Suprapubic skin (tissue), 4 donors: ENCODE measurements around the gene NTNG2. TPM values are rescaled to one million over a fixed set of nuclear protein-coding genes. Genes with fewer than 3 reads are reported as not detected.

Experiments
- DNase-seq, 2 donors: peaks; one replicate each; pipeline ENCODE4 v3.0.0-alpha.2; 2019; ENCODE audit warnings: low spot score in 2 of 2
- H3K27ac ChIP-seq: fragments of 200-600 bp; sonication (generic); one replicate; pipeline ENCODE4 v1.5.1; 2019
- H3K27me3 ChIP-seq: fragments of 200-600 bp; sonication (generic); one replicate; pipeline ENCODE4 v1.5.1; 2019
- H3K36me3 ChIP-seq: fragments of 200-600 bp; sonication (generic); one replicate; pipeline ENCODE4 v1.5.1; 2019
- H3K4me1 ChIP-seq: fragments of 200-600 bp; sonication (generic); one replicate; pipeline ENCODE4 v1.5.1; 2019
- H3K4me3 ChIP-seq: fragments of 200-600 bp; sonication (generic); one replicate; pipeline ENCODE4 v1.5.1; 2019; ENCODE audit warnings: mild to moderate bottlenecking
- H3K9me3 ChIP-seq: fragments of 200-600 bp; sonication (generic); one replicate; pipeline ENCODE4 v1.5.1; 2019
- CTCF ChIP-seq, 2 donors: fragments of 200-600 bp in 1 of 2; fragments of 450-650 bp in 1 of 2; sonication (generic) in 1 of 2; IDR thresholded peaks; one replicate each; pipeline ENCODE4 v1.5.1; 2016 to 2019; ENCODE audit warnings: antibody characterized with exemption in 2 of 2, mild to moderate bottlenecking in 1 of 2, moderate library complexity in 1 of 2
- EP300 ChIP-seq: sonication (generic); formaldehyde crosslinking; IDR thresholded peaks from one replicate; pipeline ENCODE4 v1.6.1; 2017; ENCODE audit warnings: antibody characterized with exemption
- POLR2A ChIP-seq, 2 donors: fragments of 450-650 bp; IDR thresholded peaks; one replicate each; pipeline ENCODE4 v1.6.1; 2017; ENCODE audit warnings: antibody characterized with exemption in 2 of 2, mild to moderate bottlenecking in 2 of 2, moderate library complexity in 2 of 2
- POLR2AphosphoS5 ChIP-seq, 3 donors: sonication (generic); formaldehyde crosslinking; IDR thresholded peaks; one replicate each; pipeline ENCODE4 v1.6.1; 2017; ENCODE audit warnings: antibody characterized with exemption in 3 of 3
- WGBS: methylation state at CpG from one replicate; pipeline ENCODE4 v1.1.5; 2018; 5-methylcytosine and 5-hydroxymethylcytosine counted together
- total RNA-seq, 4 donors: library from RNA; depleted of rRNA; stranded (reverse); fragments of >200 nt; gene quantifications; one replicate each; pipeline ENCODE4 v1.1.0, GENCODE V29; 2016

The NTNG2 gene
- total RNA-seq, 4 donors from 2014 or later, result 0.08 to 0.80 (median 0.37) TPM

GRCh38 chr9:132181796-132182313 is 20.0 kb downstream of the NTNG2 start:
- no peak for DNase-seq
- Histone ChIP-seq H3K9me3 (no peaks in the 10 kb centered on the region), H3K27me3 (peaks cover 57% of the 10 kb centered on the region), H3K4me3 (no peak overlapping the region), H3K27ac (no peak overlapping the region), H3K4me1 (no peaks in the 10 kb centered on the region), H3K36me3 (no peaks in the 10 kb centered on the region)
- 28% methylated on average over 6 of the region's 19 CpGs for WGBS
- no peak for TF ChIP-seq EP300
- TF ChIP-seq CTCF (IDR thresholded peaks at IDR 0.05), result no peak
- TF ChIP-seq POLR2A (IDR thresholded peaks at IDR 0.05), result no peak
- TF ChIP-seq POLR2AphosphoS5 (IDR thresholded peaks at IDR 0.05), result no peak

- Histone ChIP-seq H3K27me3 (peaks cover 64% of the 10 kb centered on the region), H3K4me1 (no peaks in the 10 kb centered on the region), H3K36me3 (no peaks in the 10 kb centered on the region), H3K9me3 (no peaks in the 10 kb centered on the region), H3K27ac (no peak overlapping the region), H3K4me3 (no peak overlapping the region)
- WGBS, result 32% methylated on average over 6 of the region's 18 CpGs
- TF ChIP-seq POLR2A (IDR thresholded peaks at IDR 0.05), result no peak
- no peak for DNase-seq
Observed at GRCh38 chr9:132182314-132183091, 20.6 kb downstream of the NTNG2 start.

- 56% methylated on average over 8 of the region's 9 CpGs for WGBS
- no peak overlapping the region for H3K27ac ChIP-seq
- H3K4me3 ChIP-seq, result no peak overlapping the region
- no peaks in the 10 kb centered on the region for H3K4me1 ChIP-seq
- no peak for TF ChIP-seq CTCF (IDR thresholded peaks at IDR 0.05)
- no peak for TF ChIP-seq EP300
- no peak for TF ChIP-seq POLR2AphosphoS5 (IDR thresholded peaks at IDR 0.05)
- no peak for TF ChIP-seq POLR2A (IDR thresholded peaks at IDR 0.05)
- DNase-seq, result no peak
- no peaks in the 10 kb centered on the region for H3K36me3 ChIP-seq
- H3K27me3 ChIP-seq, result peaks cover 70% of the 10 kb centered on the region
- no peaks in the 10 kb centered on the region for H3K9me3 ChIP-seq
Observed at GRCh38 chr9:132183134-132183533, 21.3 kb downstream of the NTNG2 start.

- no peak overlapping the region for H3K4me3 ChIP-seq
- H3K36me3 ChIP-seq, result no peaks in the 10 kb centered on the region
- H3K27me3 ChIP-seq, result peaks cover 76% of the 10 kb centered on the region
- H3K9me3 ChIP-seq, result no peaks in the 10 kb centered on the region
- no peak overlapping the region for H3K27ac ChIP-seq
- 63% methylated on average over 5 of the region's 7 CpGs for WGBS
- TF ChIP-seq POLR2A (IDR thresholded peaks at IDR 0.05) (no peak), EP300 (no peak), CTCF (IDR thresholded peaks at IDR 0.05) (no peak), POLR2AphosphoS5 (IDR thresholded peaks at IDR 0.05) (no peak)
- H3K4me1 ChIP-seq, result no peaks in the 10 kb centered on the region
- no peak for DNase-seq
Observed at GRCh38 chr9:132183715-132184114, 21.9 kb downstream of the NTNG2 start.

GRCh38 chr9:132184124-132184523 is 22.3 kb downstream of the NTNG2 start:
- no peak overlapping the region for H3K27ac ChIP-seq
- WGBS, result 64% methylated on average over 6 of the region's 11 CpGs
- H3K9me3 ChIP-seq, result no peaks in the 10 kb centered on the region
- H3K36me3 ChIP-seq, result no peaks in the 10 kb centered on the region
- DNase-seq, result no peak
- peaks cover 75% of the 10 kb centered on the region for H3K27me3 ChIP-seq
- no peaks in the 10 kb centered on the region for H3K4me1 ChIP-seq
- H3K4me3 ChIP-seq, result no peak overlapping the region
- TF ChIP-seq POLR2A (IDR thresholded peaks at IDR 0.05) (no peak), EP300 (no peak), POLR2AphosphoS5 (IDR thresholded peaks at IDR 0.05) (no peak), CTCF (IDR thresholded peaks at IDR 0.05) (no peak)
